HG03045 (cell line): ENCODE data around the gene SLC20A1.

ENCODE experiments used
- ATAC-seq: cut with Tn5 transposase; IDR thresholded peaks from one replicate; pipeline ENCODE4 v1.9.1; 2021; ENCODE audit warnings: mild to moderate bottlenecking, moderate library complexity; ENCODE audit not compliant: unreplicated experiment

The SLC20A1 gene

DNA sequence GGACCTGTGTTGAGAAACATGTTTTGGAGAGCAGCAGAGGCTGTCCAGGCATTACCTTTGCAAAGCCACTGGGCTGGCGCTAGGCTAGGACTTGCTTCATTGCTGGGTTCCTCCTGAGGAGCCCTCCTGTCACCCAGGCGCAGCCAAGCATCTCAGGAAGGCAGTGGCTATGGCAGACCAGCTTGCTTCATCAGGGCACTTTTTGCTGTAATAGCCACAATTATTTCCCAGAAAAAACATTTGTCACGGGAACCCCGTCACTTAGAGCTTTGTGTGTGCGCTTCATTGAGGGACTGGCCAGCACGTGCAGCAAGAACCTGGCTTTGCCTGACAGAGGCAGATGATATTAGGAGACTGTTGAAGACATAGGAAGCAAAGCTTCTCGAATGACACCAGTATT is 36.4 kb downstream of the SLC20A1 start:
- no peak for ATAC-seq

DNA sequence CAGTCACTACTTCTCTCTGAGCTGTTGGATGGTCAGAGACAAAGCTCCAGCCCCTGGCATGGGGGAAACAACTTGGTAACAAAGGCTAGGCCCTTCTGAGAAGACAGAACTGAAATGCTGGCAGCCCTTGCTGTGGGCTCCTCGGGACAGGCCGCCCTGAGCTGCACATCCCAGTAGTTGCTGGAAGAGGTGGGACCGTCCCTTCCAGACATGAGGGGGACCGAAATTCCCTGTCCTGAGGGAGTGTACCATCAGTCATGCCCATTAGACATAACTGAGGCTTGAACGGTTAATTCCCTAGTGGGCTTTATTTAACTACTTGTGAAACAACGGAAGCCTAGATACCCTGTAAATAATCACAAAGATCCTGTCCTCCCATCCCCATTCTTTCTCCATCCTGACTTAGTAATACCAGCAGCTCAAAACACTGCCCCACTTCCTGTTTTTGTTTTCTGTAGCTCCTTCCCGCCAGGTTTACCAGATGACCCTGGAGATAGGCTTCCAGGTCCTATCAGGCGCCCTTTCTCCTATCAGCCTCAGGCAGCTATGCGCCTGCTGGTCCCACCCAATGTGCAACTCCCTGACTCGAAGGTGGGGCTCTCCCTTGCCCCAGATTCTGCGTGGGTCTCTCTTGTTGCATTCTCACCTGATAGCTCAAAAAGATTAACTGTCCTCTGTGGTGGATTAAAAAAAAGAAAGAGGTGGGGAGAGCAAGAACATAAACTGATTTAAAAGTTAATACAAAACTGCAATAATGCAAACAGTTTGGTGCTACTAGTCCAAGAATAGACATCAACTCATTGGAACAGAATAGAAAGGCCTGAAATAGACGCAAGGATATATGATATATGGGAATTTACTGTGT is 38.0 kb downstream of the SLC20A1 start:
- ATAC-seq, result no peak

DNA sequence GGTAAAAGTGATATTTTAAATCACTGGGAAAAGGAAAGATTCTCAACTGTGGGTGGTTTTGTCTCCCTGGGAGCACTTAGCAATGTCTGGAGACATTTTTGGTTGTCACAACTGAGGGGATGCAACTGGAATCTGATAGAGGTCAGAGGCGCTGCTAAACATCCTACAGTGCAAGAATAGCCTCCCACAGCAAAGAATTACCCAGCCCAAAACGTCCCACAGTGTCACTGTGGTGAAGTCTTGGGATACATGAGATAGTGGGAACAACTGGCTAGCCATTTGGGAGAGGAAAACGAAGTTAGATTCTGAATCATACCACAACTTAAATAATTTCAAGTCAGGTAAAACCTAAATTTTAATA is 38.7 kb downstream of the SLC20A1 start:
- no peak for ATAC-seq

DNA sequence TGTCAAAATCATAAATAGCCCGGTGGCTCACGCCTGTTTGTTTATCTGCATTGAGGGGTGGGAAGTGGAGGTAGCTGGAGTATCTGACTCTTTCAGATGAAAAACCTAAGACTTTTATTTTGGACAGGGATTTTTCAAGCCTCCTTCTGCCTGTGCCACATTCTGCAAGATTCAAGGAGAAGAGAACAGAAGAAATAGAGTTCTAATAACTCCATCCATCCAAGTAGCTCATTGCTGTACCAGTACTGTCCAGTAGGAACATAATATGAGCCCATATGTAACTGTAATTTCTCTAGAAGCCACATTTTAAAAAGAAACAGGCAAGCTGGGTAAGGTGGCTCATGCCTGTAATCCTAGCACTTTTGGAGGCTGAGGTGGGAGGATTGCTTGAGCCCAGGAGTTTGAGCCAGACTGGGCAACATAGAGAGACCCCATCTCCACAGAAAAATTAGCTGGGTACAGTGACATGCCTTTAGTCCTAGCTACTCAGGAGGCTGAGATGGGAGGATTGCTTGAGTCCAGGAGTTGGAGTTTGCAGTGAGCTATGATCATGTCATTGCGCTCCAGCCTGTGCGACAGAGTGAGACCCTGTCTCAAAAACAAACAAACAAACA is 39.6 kb downstream of the SLC20A1 start:
- no peak for ATAC-seq

DNA sequence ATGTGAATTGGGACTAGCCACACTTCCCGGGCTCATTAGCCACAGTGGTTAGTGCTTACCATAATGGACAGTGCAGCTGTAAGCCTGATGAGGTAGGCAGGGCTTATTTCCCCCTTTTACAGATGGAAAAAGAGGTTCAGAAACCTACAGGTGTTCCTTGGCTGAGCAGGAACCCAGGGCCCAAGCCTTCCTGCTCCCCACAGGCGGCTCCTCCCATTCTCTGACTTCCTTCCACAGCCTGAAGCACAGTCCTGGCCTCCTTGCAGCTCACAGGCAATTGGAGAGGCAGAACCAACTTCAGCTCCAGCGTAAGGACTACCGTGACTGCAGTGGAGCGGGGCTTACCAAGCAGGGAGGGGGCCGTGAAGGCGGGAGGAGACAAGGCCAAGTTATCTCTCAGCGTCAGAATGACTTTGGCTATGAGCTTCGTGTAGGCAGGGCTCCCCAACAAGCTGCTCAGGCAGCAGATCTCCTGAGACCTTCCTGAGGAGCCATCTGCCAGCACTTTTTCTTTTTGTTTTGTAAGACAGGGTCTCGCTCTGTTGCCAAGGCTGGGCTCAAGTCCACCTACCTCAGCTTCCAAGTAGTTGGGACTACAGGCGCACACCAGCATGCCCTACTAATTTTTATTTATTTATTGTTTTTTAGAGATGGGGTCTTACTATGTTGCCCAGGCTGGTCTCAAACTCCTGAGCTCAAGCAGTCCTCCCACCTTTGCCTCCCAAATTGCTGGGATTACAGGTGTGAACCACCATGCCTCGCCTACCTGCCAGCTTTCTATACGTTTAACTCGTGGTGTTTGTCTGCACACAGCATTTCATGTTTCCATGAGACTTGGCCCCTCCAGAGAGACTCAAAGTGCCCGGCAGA is 40.8 kb downstream of the SLC20A1 start:
- ATAC-seq, result no peak

DNA sequence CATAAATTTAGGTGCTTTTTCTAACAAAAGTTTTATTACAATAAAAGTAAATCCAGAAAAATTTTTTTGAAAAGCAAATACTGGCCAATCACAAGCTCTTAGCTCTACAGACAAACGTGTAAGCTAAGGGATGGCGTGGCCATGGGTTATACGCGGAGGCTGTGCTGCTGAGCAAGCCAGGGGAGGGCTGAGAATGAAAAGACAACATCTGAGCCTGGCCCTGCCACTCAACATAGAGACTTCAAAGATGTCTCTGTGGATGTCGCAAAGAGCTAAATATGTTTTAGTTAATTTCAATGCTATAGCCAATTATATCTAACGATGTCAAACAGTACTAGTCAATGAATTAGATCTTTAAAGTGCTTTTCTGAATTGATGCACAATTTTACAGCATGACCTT is 41.8 kb downstream of the SLC20A1 start:
- ATAC-seq, result no peak

DNA sequence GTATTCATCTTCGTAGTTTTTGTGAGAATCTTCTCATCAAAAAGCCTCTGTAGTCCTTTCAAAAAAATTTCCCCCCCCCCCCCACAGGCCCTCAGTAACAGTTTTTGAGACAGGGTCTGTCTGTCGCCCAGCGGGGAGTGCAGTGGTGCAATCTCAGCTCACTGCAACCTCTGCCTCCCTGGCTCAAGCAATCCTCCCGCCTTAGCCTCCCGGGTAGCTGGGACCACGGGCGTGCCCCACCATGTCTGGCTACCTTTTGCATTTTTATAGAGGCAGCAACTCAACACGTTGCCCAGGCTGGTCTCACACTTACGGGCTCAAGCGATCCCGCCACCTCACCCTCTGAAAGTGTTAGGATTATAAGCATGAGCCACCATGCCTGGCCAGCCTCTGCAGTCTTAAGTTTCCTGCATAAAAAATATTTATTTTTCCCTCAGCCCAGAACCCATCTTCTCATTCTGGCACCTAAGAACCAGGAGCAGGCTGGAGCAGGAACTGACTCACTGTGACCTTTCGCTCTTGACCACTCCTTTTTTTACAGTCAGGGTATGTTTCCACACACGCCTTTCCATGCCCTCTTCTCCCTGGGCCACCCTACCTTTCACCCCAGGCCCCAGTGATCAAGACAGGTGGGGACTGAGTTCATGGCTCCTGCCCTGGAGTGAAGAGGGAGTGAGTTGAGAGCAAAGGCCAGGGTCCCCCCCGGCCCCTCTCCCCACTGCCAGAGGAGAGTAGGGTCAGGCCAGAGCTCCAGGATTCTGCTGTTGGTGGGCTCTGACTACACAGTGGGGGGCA is 42.5 kb downstream of the SLC20A1 start:
- ATAC-seq, result no peak

DNA sequence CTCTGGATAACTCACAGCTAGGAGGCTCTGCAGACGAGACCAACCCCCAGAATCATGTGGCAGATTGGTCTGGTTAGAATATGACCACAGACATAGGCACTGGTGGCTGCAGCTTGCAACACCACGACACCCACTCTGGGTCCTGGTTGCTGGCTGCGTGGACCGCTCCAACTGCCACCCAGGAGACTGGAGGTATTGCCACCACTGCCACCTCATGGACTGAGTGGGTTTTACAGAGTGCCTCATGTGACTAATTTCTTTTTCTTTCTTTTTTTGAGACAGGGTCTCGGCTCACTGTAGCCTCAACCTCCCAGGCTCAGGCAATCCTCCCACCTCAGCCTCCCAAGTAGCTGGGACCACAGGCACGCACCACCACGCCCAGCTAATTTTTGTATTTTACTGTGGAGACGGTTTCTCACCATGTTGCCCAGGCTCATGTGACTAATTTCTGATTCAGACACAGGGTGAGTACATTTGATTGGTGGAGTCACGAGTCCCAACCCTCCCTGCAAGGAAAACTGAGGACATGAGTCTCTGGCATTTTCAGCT is 45.2 kb downstream of the SLC20A1 start:
- ATAC-seq, result peak; percentile 38

DNA sequence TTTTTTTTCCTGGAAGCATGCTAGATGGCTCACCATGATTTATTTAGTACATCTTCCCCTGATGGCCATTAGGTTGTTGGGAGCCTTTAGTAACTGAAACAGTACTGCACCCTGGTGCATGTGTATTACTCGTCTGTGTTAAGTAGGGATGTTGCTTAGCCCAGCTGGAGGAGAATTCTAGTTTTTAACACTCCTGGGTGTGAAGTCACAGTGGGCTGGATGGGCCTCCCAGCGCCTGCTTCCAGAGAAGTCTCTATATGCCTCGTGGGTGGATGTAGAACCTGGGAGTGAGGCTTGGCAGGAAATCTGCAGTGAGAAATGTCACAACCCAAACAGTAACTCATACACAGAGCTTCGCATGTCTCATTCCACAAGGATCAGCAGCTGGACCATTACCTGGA is 46.1 kb downstream of the SLC20A1 start:
- ATAC-seq, result no peak

DNA sequence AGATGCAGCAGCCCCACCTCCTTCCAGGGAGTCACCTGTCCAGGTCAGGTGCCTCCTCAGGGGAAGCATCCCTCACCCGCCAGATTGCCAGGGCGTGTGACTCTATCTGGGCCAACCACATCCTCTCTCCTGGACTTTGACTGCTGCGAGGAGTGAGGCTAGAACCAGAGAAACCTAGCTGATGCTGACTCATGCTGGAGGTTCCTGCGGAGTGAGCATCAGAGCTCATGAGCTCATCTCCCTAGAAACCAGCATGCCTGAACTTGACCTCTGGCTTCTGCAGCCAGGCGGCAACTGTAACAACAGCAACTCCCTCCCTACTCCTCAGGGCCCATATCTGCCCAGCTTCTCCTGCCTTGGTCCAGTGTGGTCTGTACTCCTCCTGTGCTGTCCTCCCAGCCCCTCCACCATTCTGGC is 46.8 kb downstream of the SLC20A1 start:
- peak; percentile 76 for ATAC-seq

DNA sequence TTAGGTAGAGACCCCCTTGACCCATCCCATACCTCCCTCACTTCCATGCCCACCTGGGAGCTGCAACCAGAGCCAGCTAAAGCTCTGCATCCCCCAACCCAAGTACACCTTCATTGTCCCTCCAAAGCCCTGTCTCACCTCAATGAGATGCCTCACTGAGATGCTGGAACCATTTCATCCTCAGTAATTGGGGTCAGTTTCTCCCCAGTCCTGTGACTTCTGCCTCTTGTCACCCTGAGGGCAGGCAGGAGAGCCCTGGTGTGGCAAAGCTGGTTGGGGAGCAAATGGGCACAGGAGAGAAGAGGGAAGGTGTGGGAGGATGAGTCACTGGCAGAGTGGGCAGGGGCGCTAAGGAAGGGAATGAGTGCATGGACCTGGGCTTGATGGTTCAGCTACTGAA is 47.2 kb downstream of the SLC20A1 start:
- no peak for ATAC-seq

DNA sequence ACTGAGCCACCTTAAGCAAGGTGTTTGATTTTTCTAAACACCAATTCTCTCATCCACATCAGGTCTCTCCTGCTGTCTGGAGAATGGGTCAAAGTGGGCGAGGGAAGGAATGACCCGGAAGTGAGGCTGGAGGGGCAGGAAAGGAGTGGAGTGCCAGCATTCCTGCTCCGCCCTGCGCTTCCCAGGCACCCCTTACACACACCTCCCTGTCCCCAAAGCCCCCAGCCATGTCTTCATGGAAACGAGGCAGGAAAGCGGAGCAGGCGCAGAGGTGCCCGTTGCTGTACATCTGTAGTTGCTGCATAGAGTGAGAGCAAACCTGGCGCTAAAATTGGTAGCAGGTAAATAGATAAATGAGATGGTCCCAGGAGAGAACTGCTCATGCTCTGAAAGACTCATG is 47.9 kb downstream of the SLC20A1 start:
- no peak for ATAC-seq

DNA sequence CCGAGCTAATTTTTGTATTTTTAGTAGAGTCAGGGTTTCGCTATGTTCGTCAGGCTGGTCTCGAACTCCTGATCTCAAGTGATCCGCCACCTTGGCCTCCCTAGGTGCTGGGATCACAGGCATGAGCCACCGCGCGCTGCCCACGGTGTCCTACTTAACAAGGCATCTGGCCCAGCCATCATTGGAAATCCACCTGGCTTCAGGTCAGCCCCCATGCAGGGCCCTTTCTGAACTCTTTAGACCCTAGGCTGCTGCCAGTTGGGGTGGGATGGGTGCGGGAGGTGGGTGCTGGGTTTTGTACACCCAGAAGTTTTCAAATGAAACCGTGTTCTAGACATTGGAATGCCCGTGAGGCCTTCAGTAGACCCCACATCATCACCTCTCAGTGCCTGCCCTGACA is 48.4 kb downstream of the SLC20A1 start:
- no peak for ATAC-seq

DNA sequence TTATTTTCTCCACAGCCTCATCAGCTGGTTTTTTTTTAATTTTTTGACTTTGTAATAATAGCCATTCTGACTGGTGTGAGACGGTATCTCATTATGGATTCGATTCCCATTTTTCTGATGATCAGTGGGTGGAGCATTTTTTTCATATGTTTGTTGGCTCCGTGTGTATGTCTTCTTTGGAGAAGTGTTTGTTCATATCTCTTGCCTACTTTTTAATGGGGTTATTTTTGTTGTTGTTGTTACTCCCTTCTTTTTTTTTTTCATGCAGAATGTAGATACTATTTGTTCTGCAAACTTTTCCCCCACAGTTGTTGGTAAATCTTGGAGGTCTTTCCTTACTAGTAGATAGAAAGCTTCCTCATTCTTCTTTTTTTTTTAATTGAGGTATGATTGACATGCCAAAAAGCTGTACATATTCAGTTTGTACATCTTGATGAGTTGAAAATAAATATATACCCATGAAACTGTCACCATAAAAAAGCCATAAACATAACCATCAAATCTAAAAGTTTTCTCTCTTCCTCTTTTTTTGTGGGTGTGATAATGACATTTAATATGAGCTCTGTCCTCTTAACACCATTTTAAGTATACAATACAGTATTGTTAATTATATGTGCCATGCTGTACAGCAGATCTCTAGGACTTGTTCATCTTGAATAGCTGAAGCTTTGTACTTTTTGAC is 53.2 kb downstream of the SLC20A1 start:
- no peak for ATAC-seq

DNA sequence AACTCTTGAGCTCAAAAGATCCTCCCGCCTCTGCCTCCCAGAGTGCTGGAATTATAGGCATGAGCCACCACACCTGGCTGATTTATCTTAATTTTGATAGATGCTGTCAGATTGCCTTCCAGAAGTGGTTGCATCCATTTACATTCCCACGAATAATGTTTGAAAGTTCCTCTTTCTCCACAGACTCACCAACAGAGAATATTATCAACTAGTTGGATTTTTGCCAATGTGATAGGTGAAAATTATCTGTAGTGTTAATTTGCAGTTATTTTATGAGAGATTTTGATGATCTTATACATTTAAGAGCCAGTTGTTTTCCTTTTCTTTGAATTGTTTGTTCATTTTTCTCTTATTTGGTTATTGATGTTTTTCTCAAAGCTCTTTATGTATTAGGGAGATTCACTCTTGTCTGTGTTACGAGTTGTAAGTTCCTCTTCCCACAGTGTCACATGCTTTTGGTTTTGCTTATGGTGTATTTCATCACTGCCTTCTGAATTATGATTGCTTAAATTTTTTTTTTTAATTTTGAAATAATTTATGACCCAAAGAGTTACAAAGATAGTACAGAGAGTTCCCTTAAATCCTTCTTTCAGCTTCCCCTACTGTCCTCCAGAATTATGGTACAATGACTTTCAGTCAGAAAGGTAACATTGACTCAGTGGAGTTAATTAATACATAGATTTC is 54.4 kb downstream of the SLC20A1 start:
- no peak for ATAC-seq

DNA sequence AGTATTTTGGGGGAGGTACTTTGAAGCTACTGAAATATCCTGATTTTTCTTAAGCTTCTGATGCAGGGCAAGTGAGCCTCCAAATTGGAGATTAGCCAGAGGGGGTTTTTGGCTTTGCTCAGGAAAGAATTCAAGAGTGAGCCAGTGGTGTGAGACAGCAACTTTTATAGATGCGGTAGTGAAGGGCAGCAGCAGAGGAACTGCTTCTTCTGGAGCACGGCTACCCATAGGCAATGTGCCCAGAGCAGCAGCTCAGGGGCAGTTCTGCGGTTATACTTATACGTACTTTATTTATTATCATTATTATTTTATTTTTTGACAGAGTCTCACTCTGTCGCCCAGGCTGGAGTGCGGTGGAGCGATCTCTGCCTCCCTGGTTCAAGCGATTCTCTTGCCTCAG is 55.3 kb downstream of the SLC20A1 start:
- no peak for ATAC-seq

DNA sequence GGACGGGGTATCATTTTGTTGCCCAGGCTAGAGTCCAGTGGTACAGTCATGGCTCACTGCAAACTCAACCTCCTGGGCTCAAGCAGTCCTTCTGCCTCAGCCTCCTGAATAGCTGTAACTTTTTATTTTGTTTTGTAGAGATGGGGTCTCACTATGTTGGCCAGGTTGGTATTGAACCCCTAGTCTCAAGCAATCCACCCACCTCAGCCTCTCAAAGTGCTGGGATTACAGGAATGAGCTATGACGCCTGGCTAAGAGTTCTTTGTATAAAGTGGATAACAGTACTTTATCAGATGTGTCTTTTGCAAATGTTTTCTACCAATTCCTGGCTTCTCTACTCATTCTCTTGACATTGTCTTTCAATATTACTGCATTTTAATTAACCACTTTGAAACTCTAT is 57.9 kb downstream of the SLC20A1 start:
- no peak for ATAC-seq

DNA sequence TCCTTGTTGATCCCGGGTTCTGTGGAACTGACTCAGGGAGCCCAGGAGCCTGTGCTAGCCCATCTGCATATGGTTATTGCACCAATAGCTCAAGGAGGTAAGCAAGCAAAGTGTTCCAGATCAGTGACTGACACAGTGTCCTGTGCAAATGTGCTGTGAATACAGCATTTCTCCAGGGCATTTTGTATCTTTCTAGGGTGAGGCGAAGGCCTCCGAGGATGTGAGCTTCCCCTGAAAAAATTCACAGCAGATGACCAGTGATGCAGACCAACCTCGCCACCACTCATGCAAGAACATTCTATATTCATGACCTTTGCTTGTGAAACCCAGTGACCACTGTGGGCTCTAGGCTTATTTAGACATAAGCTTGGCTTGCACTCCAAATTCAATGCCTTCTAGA is 59.8 kb downstream of the SLC20A1 start:
- ATAC-seq, result no peak

DNA sequence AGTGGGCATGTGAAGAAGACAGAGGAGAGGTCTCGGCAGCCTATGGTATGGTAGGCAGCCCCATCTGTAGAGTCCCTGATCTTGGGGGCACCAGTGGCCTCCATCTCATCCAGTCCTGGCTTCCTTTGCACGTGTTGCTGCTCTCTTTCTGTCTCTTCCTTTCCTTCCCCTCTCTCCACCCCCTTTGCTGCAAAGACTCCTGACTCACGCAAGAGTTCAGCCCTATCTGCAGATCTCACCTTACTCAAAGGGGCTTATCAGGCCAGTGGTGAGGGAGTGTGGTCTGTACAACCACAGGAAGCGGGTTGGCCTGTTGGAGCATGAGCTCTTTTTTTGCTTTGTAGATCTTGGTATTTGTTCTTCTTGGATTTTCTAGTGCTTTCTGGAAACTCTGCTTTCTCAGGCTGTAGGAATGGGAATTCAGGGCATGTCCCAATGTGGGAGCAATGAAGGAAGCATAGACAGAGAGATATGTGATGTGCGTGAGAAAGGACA is 60.5 kb downstream of the SLC20A1 start:
- no peak for ATAC-seq
